CD8-positive, alpha-beta memory T cell (primary cell): ENCODE data around the gene ENOX1. TPM values are rescaled to one million over a fixed set of nuclear protein-coding genes. Genes with fewer than 3 reads are reported as not detected.

Experiments used
- CTCF ChIA-PET: fragments of 350-600 bp; sonication (Branson Sonifier 250); formaldehyde crosslinking; loops from one replicate; lab custom pipeline; 2021; ENCODE audit warnings: antibody characterized with exemption; lab: Charles Lee
- POLR2A ChIA-PET: fragments of 350-600 bp; sonication (Branson Sonifier 250); formaldehyde crosslinking; loops from one replicate; lab custom pipeline; 2021; ENCODE audit warnings: antibody characterized with exemption; lab: Charles Lee
- DNase-seq, 5 donors: peaks; one replicate each; pipeline versions ENCODE4 v3.0.0 to v3.0.0-alpha.2; 2020 to 2022; ENCODE audit warnings: mixed read lengths in 1 of 5
- H3K27ac ChIP-seq: one replicate; pipeline ENCODE4 v1.7.0; 2013; ENCODE audit warnings: low read depth, mild to moderate bottlenecking, low read length, moderate library complexity
- H3K27me3 ChIP-seq: 2 replicates; pipeline ENCODE4 v1.7.0; 2013; ENCODE audit warnings: low read length, mild to moderate bottlenecking; ENCODE audit not compliant: insufficient read depth, poor library complexity, severe bottlenecking
- H3K36me3 ChIP-seq: 2 replicates; pipeline ENCODE4 v1.7.0; 2013; ENCODE audit warnings: mild to moderate bottlenecking, low read length, moderate library complexity; ENCODE audit not compliant: insufficient read depth
- H3K4me1 ChIP-seq: 2 replicates; pipeline ENCODE4 v1.7.0; 2013; ENCODE audit warnings: mild to moderate bottlenecking, low read length, moderate library complexity; ENCODE audit not compliant: insufficient read depth
- H3K4me3 ChIP-seq: 2 replicates; pipeline ENCODE4 v1.7.0; 2013; ENCODE audit warnings: mild to moderate bottlenecking, low read length
- H3K9me3 ChIP-seq: 2 replicates; pipeline ENCODE4 v1.7.0; 2013; ENCODE audit warnings: mild to moderate bottlenecking, low read length
- H3K27ac Mint-ChIP-seq, 8 donors: one replicate each; pipeline ENCODE4 v1.8.0; 2020 to 2021; ENCODE audit warnings: mixed read lengths in 8 of 8, mild to moderate bottlenecking in 6 of 8, inconsistent platforms in 3 of 8, moderate library complexity in 3 of 8
- H3K27me3 Mint-ChIP-seq, 2 donors: one replicate each; pipeline ENCODE4 v1.8.0; 2020 to 2021; ENCODE audit warnings: mixed read lengths in 2 of 2, mild to moderate bottlenecking in 1 of 2, moderate library complexity in 1 of 2
- H3K36me3 Mint-ChIP-seq, 3 donors: one replicate each; pipeline ENCODE4 v1.8.0; 2020 to 2021; ENCODE audit warnings: mixed read lengths in 3 of 3, inconsistent platforms in 1 of 3, mild to moderate bottlenecking in 1 of 3
- H3K4me1 Mint-ChIP-seq, 3 donors: one replicate each; pipeline ENCODE4 v1.8.0; 2020 to 2021; ENCODE audit warnings: mixed read lengths in 3 of 3, inconsistent platforms in 1 of 3, mild to moderate bottlenecking in 1 of 3
- H3K4me3 Mint-ChIP-seq, 7 donors: one replicate each; pipeline ENCODE4 v1.8.0; 2020 to 2021; ENCODE audit warnings: mixed read lengths in 7 of 7, mild to moderate bottlenecking in 6 of 7, moderate library complexity in 4 of 7, inconsistent platforms in 2 of 7
- H3K9me3 Mint-ChIP-seq, 5 donors: one replicate each; pipeline ENCODE4 v1.8.0; 2020 to 2022; ENCODE audit warnings: mixed read lengths in 5 of 5, mild to moderate bottlenecking in 3 of 5, moderate library complexity in 2 of 5, inconsistent platforms in 1 of 5
- polyA plus RNA-seq: library from polyadenylated mRNA; unstranded; fragments of 300-500 nt; fragmentation: Illumina TruSeq; gene quantifications from one replicate; pipeline ENCODE4 v1.2.3, GENCODE V29; 2021
- total RNA-seq, 2 experiments: library from RNA; stranded (reverse); gene quantifications; one replicate each; pipeline ENCODE4 v1.2.3, GENCODE V29; 2021

Gene ENOX1
- total and polyA plus RNA-seq, 3 experiments from 2014 or later = 0.18 to 0.29 TPM; not detected in 1

- Histone ChIP-seq H3K4me1 (no peaks in the 10 kb centered on the region), H3K36me3 (no peaks in the 10 kb centered on the region), H3K4me3 (no peak overlapping the region), H3K27me3 (no peaks in the 10 kb centered on the region), H3K9me3 (no peaks in the 10 kb centered on the region), H3K27ac (no peak overlapping the region)
- ChIA-PET POLR2A (no interaction called here), CTCF (no interaction called here)
- DNase-seq = no peak
- Mint-ChIP-seq H3K4me3 (no peak overlapping the region), H3K4me1 (no peaks in the 10 kb centered on the region), H3K27ac (no peak overlapping the region), H3K9me3 (no peaks in the 10 kb centered on the region), H3K27me3 (peaks cover 6 to 14% of the 10 kb centered on the region in 2 donors), H3K36me3 (no peaks in the 10 kb centered on the region)
These were observed 509.6 kb downstream of the ENOX1 start for GRCh38 chr13:43277142-43277541.

DNA sequence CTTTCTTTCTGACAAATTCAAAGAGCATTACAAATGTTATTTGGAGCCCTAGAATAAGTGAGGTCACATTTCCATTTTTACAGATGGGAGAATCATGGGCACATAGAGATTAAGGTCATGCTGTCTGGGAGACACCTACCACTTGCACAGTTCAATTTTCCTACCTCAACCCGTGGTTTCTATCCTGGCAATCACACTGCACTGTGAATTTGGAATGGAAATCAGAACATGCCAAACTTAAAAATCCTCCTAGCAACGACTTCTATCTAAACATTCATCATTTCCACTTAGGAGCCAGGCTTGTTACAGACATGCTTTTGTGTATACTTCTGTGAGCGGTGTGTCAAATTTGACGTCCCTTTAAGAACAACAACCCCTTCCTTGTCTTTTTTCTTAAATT lies 511.9 kb downstream of the ENOX1 start:
- Mint-ChIP-seq H3K9me3 (no peaks in the 10 kb centered on the region), H3K27ac (no peak overlapping the region), H3K4me3 (no peak overlapping the region), H3K27me3 (peaks cover 6 to 24% of the 10 kb centered on the region in 2 donors), H3K36me3 (no peaks in the 10 kb centered on the region), H3K4me1 (no peaks in the 10 kb centered on the region)
- DNase-seq = no peak
- Histone ChIP-seq H3K4me1 (no peaks in the 10 kb centered on the region), H3K4me3 (no peak overlapping the region), H3K27ac (no peak overlapping the region), H3K9me3 (no peaks in the 10 kb centered on the region), H3K36me3 (no peaks in the 10 kb centered on the region), H3K27me3 (no peaks in the 10 kb centered on the region)
- ChIA-PET POLR2A (no interaction called here), CTCF (no interaction called here)

- Mint-ChIP-seq H3K27ac (no peak overlapping the region), H3K36me3 (no peaks in the 10 kb centered on the region), H3K4me3 (no peak overlapping the region), H3K27me3 (peaks cover 6 to 24% of the 10 kb centered on the region in 2 donors), H3K9me3 (no peaks in the 10 kb centered on the region), H3K4me1 (no peaks in the 10 kb centered on the region)
- no peak overlapping the region for H3K4me3 ChIP-seq
- H3K4me1 ChIP-seq = no peaks in the 10 kb centered on the region
- ChIA-PET POLR2A (no interaction called here), CTCF (no interaction called here)
- no peaks in the 10 kb centered on the region for H3K36me3 ChIP-seq
- no peak for DNase-seq
- H3K9me3 ChIP-seq = no peaks in the 10 kb centered on the region
- no peaks in the 10 kb centered on the region for H3K27me3 ChIP-seq
- H3K27ac ChIP-seq = no peak overlapping the region
These were observed 513.4 kb downstream of the ENOX1 start for GRCh38 chr13:43273362-43273761.

GRCh38 chr13:43272851-43273250 lies 513.9 kb downstream of the ENOX1 start:
- no peaks in the 10 kb centered on the region for H3K4me1 ChIP-seq
- Mint-ChIP-seq H3K27me3 (peaks cover 4 to 24% of the 10 kb centered on the region in 2 donors), H3K27ac (no peak overlapping the region), H3K9me3 (no peaks in the 10 kb centered on the region), H3K4me3 (no peak overlapping the region), H3K4me1 (no peaks in the 10 kb centered on the region), H3K36me3 (no peaks in the 10 kb centered on the region)
- no peaks in the 10 kb centered on the region for H3K9me3 ChIP-seq
- H3K27me3 ChIP-seq = no peaks in the 10 kb centered on the region
- H3K36me3 ChIP-seq = no peaks in the 10 kb centered on the region
- ChIA-PET CTCF (no interaction called here), POLR2A (no interaction called here)
- H3K4me3 ChIP-seq = no peak overlapping the region
- H3K27ac ChIP-seq = no peak overlapping the region
- DNase-seq = no peak

- POLR2A ChIA-PET = no interaction called here
These were observed 515.6 kb downstream of the ENOX1 start for GRCh38 chr13:43271152-43271551.

GRCh38 chr13:43270130-43270830 lies 516.5 kb downstream of the ENOX1 start:
- H3K4me3 ChIP-seq = no peak overlapping the region
- no peaks in the 10 kb centered on the region for H3K9me3 Mint-ChIP-seq
- no peak overlapping the region for H3K4me3 Mint-ChIP-seq
- no peak overlapping the region for H3K27ac Mint-ChIP-seq
- no peaks in the 10 kb centered on the region for H3K4me1 ChIP-seq
- H3K27me3 ChIP-seq = no peaks in the 10 kb centered on the region
- H3K27ac ChIP-seq = no peak overlapping the region
- no peak for DNase-seq
- H3K27me3 Mint-ChIP-seq = peaks cover 4 to 18% of the 10 kb centered on the region in 2 donors
- no peaks in the 10 kb centered on the region for H3K36me3 ChIP-seq
- POLR2A ChIA-PET = no interaction called here
- no peaks in the 10 kb centered on the region for H3K9me3 ChIP-seq
- H3K4me1 Mint-ChIP-seq = no peaks in the 10 kb centered on the region
- CTCF ChIA-PET = no interaction called here
- H3K36me3 Mint-ChIP-seq = no peaks in the 10 kb centered on the region

More at GRCh38 chr13:43271152-43271551, 515.6 kb downstream of the ENOX1 start:
- CTCF ChIA-PET = no interaction called here
- H3K27me3 Mint-ChIP-seq = peaks cover 4 to 24% of the 10 kb centered on the region in 2 donors
- no peak overlapping the region for H3K4me3 Mint-ChIP-seq
- no peak for DNase-seq
- no peak overlapping the region for H3K27ac Mint-ChIP-seq
- Histone ChIP-seq H3K36me3 (no peaks in the 10 kb centered on the region), H3K9me3 (no peaks in the 10 kb centered on the region), H3K4me1 (no peaks in the 10 kb centered on the region), H3K27me3 (no peaks in the 10 kb centered on the region), H3K27ac (no peak overlapping the region), H3K4me3 (no peak overlapping the region)
- H3K4me1 Mint-ChIP-seq = no peaks in the 10 kb centered on the region
- no peaks in the 10 kb centered on the region for H3K36me3 Mint-ChIP-seq
- H3K9me3 Mint-ChIP-seq = no peaks in the 10 kb centered on the region

DNA sequence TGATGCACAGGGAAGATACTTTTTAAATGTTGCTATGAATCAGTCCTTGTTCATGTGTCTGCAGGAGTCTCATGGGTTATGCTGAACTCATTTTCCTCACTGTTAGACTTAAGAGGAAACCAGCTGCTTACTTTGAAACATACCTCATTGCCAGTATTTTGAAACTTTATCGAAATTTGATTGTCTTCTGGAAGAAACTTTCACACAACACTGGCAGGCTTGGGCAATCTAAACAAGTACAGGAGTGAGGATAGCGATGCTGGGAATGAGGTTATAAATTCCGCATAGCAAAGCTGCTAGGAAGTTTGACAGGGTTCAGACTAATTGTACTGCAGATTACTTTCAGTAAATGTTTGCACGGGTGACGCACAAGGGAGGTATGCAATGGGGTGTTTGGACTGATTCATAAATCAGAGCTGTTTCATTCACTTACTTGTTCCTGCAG lies 517.7 kb downstream of the ENOX1 start:
- H3K9me3 ChIP-seq = no peaks in the 10 kb centered on the region
- no peak overlapping the region for H3K27ac ChIP-seq
- H3K4me1 ChIP-seq = no peaks in the 10 kb centered on the region
- POLR2A ChIA-PET = no interaction called here
- H3K4me3 ChIP-seq = no peak overlapping the region
- CTCF ChIA-PET = no interaction called here
- H3K36me3 ChIP-seq = no peaks in the 10 kb centered on the region
- no peak overlapping the region for H3K27ac Mint-ChIP-seq
- peaks cover 4 to 17% of the 10 kb centered on the region in 2 donors for H3K27me3 Mint-ChIP-seq
- H3K36me3 Mint-ChIP-seq = no peaks in the 10 kb centered on the region
- no peak overlapping the region for H3K4me3 Mint-ChIP-seq
- no peaks in the 10 kb centered on the region for H3K9me3 Mint-ChIP-seq
- no peaks in the 10 kb centered on the region for H3K4me1 Mint-ChIP-seq
- H3K27me3 ChIP-seq = no peaks in the 10 kb centered on the region
- no peak for DNase-seq

- H3K9me3 Mint-ChIP-seq = no peaks in the 10 kb centered on the region
- CTCF ChIA-PET = no interaction called here
- DNase-seq = no peak
- no peak overlapping the region for H3K27ac Mint-ChIP-seq
- no peaks in the 10 kb centered on the region for H3K4me1 Mint-ChIP-seq
- H3K4me1 ChIP-seq = no peaks in the 10 kb centered on the region
- no peaks in the 10 kb centered on the region for H3K36me3 Mint-ChIP-seq
- H3K27me3 Mint-ChIP-seq = peaks cover 1 to 17% of the 10 kb centered on the region in 2 donors
- no peak overlapping the region for H3K4me3 ChIP-seq
- no peaks in the 10 kb centered on the region for H3K9me3 ChIP-seq
- H3K36me3 ChIP-seq = no peaks in the 10 kb centered on the region
- POLR2A ChIA-PET = no interaction called here
- H3K4me3 Mint-ChIP-seq = no peak overlapping the region
- no peak overlapping the region for H3K27ac ChIP-seq
- H3K27me3 ChIP-seq = no peaks in the 10 kb centered on the region
These were observed 518.1 kb downstream of the ENOX1 start for GRCh38 chr13:43268632-43269031.
